ENCODE measurements around the gene MRE11. TPM values are rescaled to one million over a fixed set of nuclear protein-coding genes. Genes with fewer than 3 reads are reported as not detected.

The MRE11 gene
- total RNA-seq, 2 donors from 2014 or later: 14.0 to 17.6 TPM

DNA sequence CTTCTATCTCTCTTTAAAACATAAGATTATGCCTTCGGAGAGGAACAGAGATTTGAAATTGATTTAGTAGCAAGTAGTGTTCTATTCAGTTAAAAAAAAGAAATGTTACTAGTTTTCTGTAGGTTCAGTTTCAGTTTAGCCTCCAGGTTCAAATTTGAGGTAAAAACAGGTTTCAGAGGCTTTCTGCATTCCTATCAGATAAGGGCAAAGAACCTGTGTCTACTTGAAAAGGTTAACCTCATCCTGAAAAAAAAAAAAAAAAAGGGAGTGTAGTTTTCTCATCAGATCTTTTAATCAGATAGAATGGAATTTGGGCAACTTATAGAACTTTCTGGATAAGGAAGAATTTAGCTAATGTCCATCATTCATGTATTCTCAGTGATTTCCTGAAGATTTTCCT, 30.7 kb upstream of the MRE11 start:
- Histone ChIP-seq H3K36me3 (no peaks in the 10 kb centered on the region), H3K4me3 (no peak overlapping the region), H3K27me3 (no peaks in the 10 kb centered on the region), H3K4me1 (no peaks in the 10 kb centered on the region), H3K27ac (no peak overlapping the region), H3K9ac (ENCODE audit: low read depth in 2 of 2, low read length in 2 of 2) (no peak overlapping the region), H3K9me3 (no peaks in the 10 kb centered on the region)
- intact Hi-C loops (cut with DNase I): loop anchor here (5.0 to 10.0 kb wide), 2 partner anchors 38 to 370 kb away; no protein-coding TSS in a partner anchor
- DNase-seq: no peak
- TF ChIP-seq, protein P1, sequence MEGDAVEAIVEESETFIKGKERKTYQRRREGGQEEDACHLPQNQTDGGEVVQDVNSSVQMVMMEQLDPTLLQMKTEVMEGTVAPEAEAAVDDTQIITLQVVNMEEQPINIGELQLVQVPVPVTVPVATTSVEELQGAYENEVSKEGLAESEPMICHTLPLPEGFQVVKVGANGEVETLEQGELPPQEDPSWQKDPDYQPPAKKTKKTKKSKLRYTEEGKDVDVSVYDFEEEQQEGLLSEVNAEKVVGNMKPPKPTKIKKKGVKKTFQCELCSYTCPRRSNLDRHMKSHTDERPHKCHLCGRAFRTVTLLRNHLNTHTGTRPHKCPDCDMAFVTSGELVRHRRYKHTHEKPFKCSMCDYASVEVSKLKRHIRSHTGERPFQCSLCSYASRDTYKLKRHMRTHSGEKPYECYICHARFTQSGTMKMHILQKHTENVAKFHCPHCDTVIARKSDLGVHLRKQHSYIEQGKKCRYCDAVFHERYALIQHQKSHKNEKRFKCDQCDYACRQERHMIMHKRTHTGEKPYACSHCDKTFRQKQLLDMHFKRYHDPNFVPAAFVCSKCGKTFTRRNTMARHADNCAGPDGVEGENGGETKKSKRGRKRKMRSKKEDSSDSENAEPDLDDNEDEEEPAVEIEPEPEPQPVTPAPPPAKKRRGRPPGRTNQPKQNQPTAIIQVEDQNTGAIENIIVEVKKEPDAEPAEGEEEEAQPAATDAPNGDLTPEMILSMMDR (IDR thresholded peaks at IDR 0.05): no peak

DNA sequence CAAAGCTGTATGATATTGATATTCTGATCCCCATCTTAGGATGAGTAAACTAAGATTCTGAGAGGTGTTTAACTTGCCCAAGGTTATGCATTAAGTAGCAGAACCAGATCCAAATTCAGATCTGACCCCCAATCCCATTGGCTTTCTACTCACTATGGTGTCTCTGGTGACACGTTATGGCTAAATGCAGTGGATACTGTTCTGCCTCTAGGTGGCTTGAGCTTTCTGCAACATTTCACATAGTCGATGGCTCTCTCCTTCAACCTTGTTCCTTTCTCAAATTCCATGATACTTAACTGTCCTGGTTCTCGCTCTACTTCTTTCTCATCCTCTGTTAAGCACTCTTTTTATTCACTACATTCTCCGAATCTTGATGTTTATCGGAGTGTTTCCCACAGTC, 28.0 kb upstream of the MRE11 start:
- no peak for DNase-seq
- no peak overlapping the region for H3K27ac ChIP-seq
- no peaks in the 10 kb centered on the region for H3K36me3 ChIP-seq
- H3K9ac ChIP-seq (ENCODE audit: low read depth in 2 of 2, low read length in 2 of 2): no peak overlapping the region
- TF ChIP-seq, protein P1 (IDR thresholded peaks at IDR 0.05): peak; percentile 40
- no peaks in the 10 kb centered on the region for H3K9me3 ChIP-seq
- no peak overlapping the region for H3K4me3 ChIP-seq
- no peaks in the 10 kb centered on the region for H3K27me3 ChIP-seq
- intact Hi-C loops (cut with DNase I): loop anchor here (2.0 to 10.0 kb wide), 3 partner anchors 41 to 373 kb away; no protein-coding TSS in a partner anchor
- no peaks in the 10 kb centered on the region for H3K4me1 ChIP-seq

- Histone ChIP-seq H3K4me1 (no peaks in the 10 kb centered on the region), H3K36me3 (no peaks in the 10 kb centered on the region), H3K27ac (no peak overlapping the region), H3K27me3 (no peaks in the 10 kb centered on the region), H3K9me3 (no peaks in the 10 kb centered on the region), H3K4me3 (no peak overlapping the region), H3K9ac (ENCODE audit: low read depth in 2 of 2, low read length in 2 of 2) (no peak overlapping the region)
- no peak for DNase-seq
- TF ChIP-seq, protein P1 (IDR thresholded peaks at IDR 0.05): peak; percentile 51
- intact Hi-C loops (cut with DNase I): loop anchor here (2.0 to 10.0 kb wide), 3 partner anchors 43 to 375 kb away; no protein-coding TSS in a partner anchor
These were observed 25.9 kb upstream of the MRE11 start for GRCh38 chr11:94519478-94520084.

- Histone ChIP-seq H3K4me3 (no peak overlapping the region), H3K4me1 (no peaks in the 10 kb centered on the region), H3K9me3 (no peaks in the 10 kb centered on the region), H3K36me3 (no peaks in the 10 kb centered on the region), H3K27me3 (no peaks in the 10 kb centered on the region), H3K9ac (ENCODE audit: low read depth in 2 of 2, low read length in 2 of 2) (no peak overlapping the region), H3K27ac (no peak overlapping the region)
- TF ChIP-seq, protein P1 (IDR thresholded peaks at IDR 0.05): no peak
- no peak for DNase-seq
- intact Hi-C loops (cut with DNase I): no loop called here
These were observed 24.7 kb upstream of the MRE11 start for GRCh38 chr11:94518300-94518699.

GRCh38 chr11:94516725-94517124, 23.1 kb upstream of the MRE11 start:
- Histone ChIP-seq H3K9ac (ENCODE audit: low read depth in 2 of 2, low read length in 2 of 2) (no peak overlapping the region), H3K4me1 (no peaks in the 10 kb centered on the region), H3K4me3 (no peak overlapping the region), H3K27ac (no peak overlapping the region), H3K9me3 (no peaks in the 10 kb centered on the region), H3K36me3 (no peaks in the 10 kb centered on the region), H3K27me3 (no peaks in the 10 kb centered on the region)
- intact Hi-C loops (cut with DNase I): no loop called here
- no peak for DNase-seq
- TF ChIP-seq, protein P1 (IDR thresholded peaks at IDR 0.05): no peak

Data from colonic mucosa (tissue), 4 donors.